Esophagus (tissue), 2 donors: Measurements from ENCODE around the gene STRA6. TPM values are rescaled to one million over a fixed set of nuclear protein-coding genes. Genes with fewer than 3 reads are reported as not detected.

Experiments
- H3K27ac ChIP-seq, 2 donors: one replicate each; pipeline ENCODE4 v1.5.1; 2013; ENCODE audit warnings: low read depth in 2 of 2, mild to moderate bottlenecking in 2 of 2, inconsistent platforms in 1 of 2, low read length in 1 of 2, moderate library complexity in 1 of 2
- H3K27me3 ChIP-seq, 2 donors: one replicate each; pipeline ENCODE4 v1.6.1; 2013; ENCODE audit warnings: low read length in 2 of 2, control low read depth in 1 of 2, mild to moderate bottlenecking in 1 of 2; ENCODE audit not compliant: insufficient read depth in 2 of 2, control insufficient read depth in 1 of 2
- H3K36me3 ChIP-seq, 2 donors: one replicate each; pipeline ENCODE4 v1.6.1; 2013; ENCODE audit warnings: low read length in 1 of 2; ENCODE audit not compliant: control insufficient read depth in 2 of 2, insufficient read depth in 2 of 2
- H3K4me1 ChIP-seq, 2 donors: one replicate each; pipeline ENCODE4 v1.6.1; 2013; ENCODE audit warnings: low read length in 1 of 2; ENCODE audit not compliant: control insufficient read depth in 2 of 2, insufficient read depth in 2 of 2
- H3K4me3 ChIP-seq, 2 donors: one replicate each; pipeline ENCODE4 v1.5.1; 2013; ENCODE audit warnings: low read length in 2 of 2, mild to moderate bottlenecking in 2 of 2, low read depth in 1 of 2, moderate library complexity in 1 of 2
- H3K9me3 ChIP-seq, 2 donors: one replicate each; pipeline ENCODE4 v1.6.1; 2013; ENCODE audit warnings: mild to moderate bottlenecking in 2 of 2, low read depth in 1 of 2, low read length in 1 of 2, moderate library complexity in 1 of 2; ENCODE audit not compliant: control insufficient read depth in 2 of 2, insufficient read depth in 1 of 2
- WGBS, 2 donors: extraction: QIAGEN DNeasy Blood & Tissue Kit; methylation state at CpG; one replicate each; pipeline ENCODE4 v1.1.7; 2013; 5-methylcytosine and 5-hydroxymethylcytosine counted together
- polyA plus RNA-seq, 2 donors: library from polyadenylated mRNA; stranded (reverse); fragments of 200-250 nt; gene quantifications; one replicate each; pipeline ENCODE4 v1.2.3, GENCODE V29; 2013
- donor health status: healthy with polysubstance abuse.
- donor health status: Bipolar disorder and iron deficiency.

The STRA6 gene
- polyA plus RNA-seq, 2 donors, result 0.65 to 0.79 TPM

DNA sequence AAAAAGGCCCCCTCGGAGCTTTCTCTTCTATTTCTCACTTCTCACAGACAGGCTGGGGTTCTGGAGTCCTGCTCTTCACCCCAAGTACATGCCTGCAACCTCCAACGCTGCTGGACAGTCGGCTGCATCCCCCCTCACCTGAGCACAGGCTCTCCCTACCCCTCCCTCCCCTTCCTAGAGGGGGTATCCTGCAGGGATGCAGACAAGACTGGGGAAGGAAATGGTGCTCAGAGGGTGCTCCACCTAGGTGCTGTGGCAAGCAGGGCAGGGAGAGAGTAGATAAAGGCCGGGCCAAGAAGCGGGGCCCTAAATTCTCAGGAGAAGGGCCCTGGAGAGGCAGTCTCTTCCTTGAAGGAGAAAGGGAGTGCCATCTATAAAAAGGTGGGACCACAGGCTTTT is 7.0 kb upstream of the STRA6 start:
- no peaks in the 10 kb centered on the region for H3K4me1 ChIP-seq
- H3K4me3 ChIP-seq, result no peak overlapping the region
- no peaks in the 10 kb centered on the region for H3K27me3 ChIP-seq
- no peak overlapping the region for H3K27ac ChIP-seq
- H3K36me3 ChIP-seq, result no peaks in the 10 kb centered on the region
- no peaks in the 10 kb centered on the region for H3K9me3 ChIP-seq
- WGBS, 2 donors, result 83 to 84% methylated on average over 5 of the region's 5 CpGs

- Histone ChIP-seq H3K9me3 (no peaks in the 10 kb centered on the region), H3K36me3 (no peaks in the 10 kb centered on the region), H3K4me1 (no peaks in the 10 kb centered on the region), H3K27me3 (no peaks in the 10 kb centered on the region), H3K4me3 (no peak overlapping the region), H3K27ac (no peak overlapping the region)
- 54 to 65% methylated on average over 11 of the region's 11 CpGs for WGBS, 2 donors
Measured at GRCh38 chr15:74208901-74209559, 6.4 kb upstream of the STRA6 start.

GRCh38 chr15:74208496-74208895 is 5.9 kb upstream of the STRA6 start:
- Histone ChIP-seq H3K27ac (no peak overlapping the region), H3K4me3 (no peak overlapping the region), H3K36me3 (no peaks in the 10 kb centered on the region), H3K4me1 (no peaks in the 10 kb centered on the region), H3K27me3 (no peaks in the 10 kb centered on the region), H3K9me3 (no peaks in the 10 kb centered on the region)
- 69 to 83% methylated on average over 6 of the region's 6 CpGs for WGBS, 2 donors

GRCh38 chr15:74207652-74208440 is 5.3 kb upstream of the STRA6 start:
- no peaks in the 10 kb centered on the region for H3K27me3 ChIP-seq
- no peaks in the 10 kb centered on the region for H3K36me3 ChIP-seq
- WGBS, 2 donors, result 80% methylated on average over 16 of the region's 16 CpGs
- no peaks in the 10 kb centered on the region for H3K4me1 ChIP-seq
- H3K4me3 ChIP-seq, result no peak overlapping the region
- no peaks in the 10 kb centered on the region for H3K9me3 ChIP-seq
- no peak overlapping the region for H3K27ac ChIP-seq

GRCh38 chr15:74206801-74207281 is 4.3 kb upstream of the STRA6 start:
- no peak overlapping the region for H3K27ac ChIP-seq
- no peaks in the 10 kb centered on the region for H3K36me3 ChIP-seq
- 38 to 46% methylated on average over 6 of the region's 6 CpGs for WGBS, 2 donors
- no peaks in the 10 kb centered on the region for H3K9me3 ChIP-seq
- peaks cover 0 to 2% of the 10 kb centered on the region in 2 donors for H3K4me1 ChIP-seq
- H3K27me3 ChIP-seq, result no peaks in the 10 kb centered on the region
- no peak overlapping the region for H3K4me3 ChIP-seq

DNA sequence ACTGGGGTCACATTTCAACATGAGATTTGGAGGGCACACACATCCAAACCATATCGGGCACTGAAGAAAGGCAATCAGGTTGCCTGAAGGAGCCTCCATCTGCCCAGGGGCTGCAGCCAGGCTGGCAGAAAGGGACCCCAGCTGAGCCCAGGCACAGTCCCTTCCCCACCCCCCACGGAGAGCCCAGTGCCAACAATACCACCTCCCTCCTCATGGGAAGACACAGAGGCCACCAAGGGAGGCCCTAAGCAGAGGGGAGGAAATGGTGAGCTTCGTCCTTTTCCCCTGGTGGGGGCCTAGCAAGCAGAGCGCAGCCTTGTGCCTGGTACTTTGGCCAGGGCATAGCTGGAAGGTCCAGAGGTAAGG is 3.0 kb upstream of the STRA6 start:
- H3K27ac ChIP-seq, result no peak overlapping the region
- H3K4me3 ChIP-seq, result no peak overlapping the region
- H3K9me3 ChIP-seq, result no peaks in the 10 kb centered on the region
- H3K36me3 ChIP-seq, result no peaks in the 10 kb centered on the region
- WGBS, 2 donors, result 84 to 85% methylated on average over 4 of the region's 4 CpGs
- peaks cover 0 to 15% of the 10 kb centered on the region in 2 donors for H3K4me1 ChIP-seq
- H3K27me3 ChIP-seq, result no peaks in the 10 kb centered on the region

- H3K36me3 ChIP-seq, result no peaks in the 10 kb centered on the region
- H3K4me1 ChIP-seq, result peaks cover 0 to 17% of the 10 kb centered on the region in 2 donors
- no peaks in the 10 kb centered on the region for H3K9me3 ChIP-seq
- no peaks in the 10 kb centered on the region for H3K27me3 ChIP-seq
- no peak overlapping the region for H3K27ac ChIP-seq
- WGBS, 2 donors, result 43 to 61% methylated on average over 10 of the region's 10 CpGs
- no peak overlapping the region for H3K4me3 ChIP-seq
Measured at GRCh38 chr15:74203914-74204431, 1.4 kb upstream of the STRA6 start.

DNA sequence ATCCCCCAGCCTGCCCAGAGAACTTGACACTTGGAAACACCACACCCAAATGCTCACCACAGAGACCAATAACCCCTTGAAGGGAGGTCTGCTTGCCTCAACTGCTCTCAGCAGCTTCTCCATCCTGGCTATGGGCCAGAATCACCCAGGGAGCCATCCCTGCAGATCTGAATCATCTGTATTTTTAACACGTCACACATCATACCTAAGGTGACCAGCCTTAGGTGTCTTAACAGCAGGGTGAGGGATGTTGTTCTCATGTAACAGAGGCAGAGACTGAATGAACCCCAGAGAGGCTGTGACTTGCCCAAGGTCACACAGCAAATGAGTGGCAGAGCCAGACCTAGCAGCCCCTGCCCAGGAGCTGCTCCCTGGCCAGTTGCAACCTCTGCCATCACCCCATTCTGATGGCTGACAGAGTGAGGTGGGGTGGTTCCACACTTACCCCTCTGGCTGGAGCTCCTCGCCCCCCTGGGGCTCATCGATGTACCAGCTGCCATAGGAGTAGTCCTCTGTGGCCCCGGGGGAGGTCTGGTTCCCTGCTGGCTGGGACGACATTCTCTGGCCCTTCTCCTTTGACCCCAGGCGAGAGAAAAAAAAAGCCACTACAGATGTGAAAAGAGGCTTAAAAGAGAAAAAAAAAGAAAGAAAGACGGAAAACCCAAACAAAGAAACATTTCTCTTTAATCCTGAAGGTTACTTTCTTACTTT is 722 bp downstream of the STRA6 start:
- WGBS, 2 donors, result 56 to 61% methylated on average over 7 of the region's 7 CpGs
- H3K27ac ChIP-seq, result no peak overlapping the region
- H3K9me3 ChIP-seq, result no peaks in the 10 kb centered on the region
- H3K36me3 ChIP-seq, result no peaks in the 10 kb centered on the region
- H3K27me3 ChIP-seq, result no peaks in the 10 kb centered on the region
- peaks cover 0 to 21% of the 10 kb centered on the region in 2 donors for H3K4me1 ChIP-seq
- H3K4me3 ChIP-seq, result no peak overlapping the region

DNA sequence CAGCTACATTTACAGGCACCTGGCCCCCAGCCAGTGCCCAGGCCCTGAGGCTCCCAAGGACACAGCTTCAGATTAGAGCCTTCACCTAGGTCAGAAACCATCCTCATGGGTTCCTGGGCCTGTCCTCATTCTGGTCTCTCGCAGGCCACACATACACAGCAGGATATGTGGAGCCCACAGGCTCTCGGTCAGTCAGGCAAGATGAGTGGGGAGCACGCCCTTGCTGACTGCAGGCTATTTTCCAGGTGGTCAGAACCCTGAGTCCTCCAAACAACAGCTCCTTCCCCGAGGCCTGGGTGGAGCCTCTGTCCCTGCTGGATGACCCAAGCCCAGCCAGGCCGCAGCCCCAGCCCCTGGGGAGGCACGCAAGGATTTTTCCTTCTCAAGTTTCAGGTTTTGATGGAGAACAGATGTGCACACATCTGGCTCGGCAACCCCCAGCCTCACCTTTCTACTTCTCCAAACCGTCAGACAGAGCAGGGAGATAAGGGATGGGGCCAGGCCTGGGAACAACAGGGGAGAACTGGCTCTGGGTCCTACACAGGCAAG is 1.6 kb downstream of the STRA6 start:
- Histone ChIP-seq H3K4me1 (peaks cover 5 to 30% of the 10 kb centered on the region in 2 donors), H3K27ac (peak overlapping the region in 1 of 2 donors; percentile 6), H3K36me3 (no peaks in the 10 kb centered on the region), H3K9me3 (no peaks in the 10 kb centered on the region), H3K27me3 (no peaks in the 10 kb centered on the region), H3K4me3 (no peak overlapping the region)
- 63 to 75% methylated on average over 8 of the region's 8 CpGs for WGBS, 2 donors
